NCI-H748 (cell line): ENCODE results near the gene NEU2.
"Not testable (repeated sequence)": the region's sequence is repeated elsewhere in the genome, so short reads cannot be mapped to it uniquely, and the experiment has no call there.

Experiments used
- DNase-seq: peaks from one replicate; lab custom pipeline; 2025; ENCODE audit not compliant: unreplicated experiment; lab: John Stamatoyannopoulos, UW

The NEU2 gene

DNA sequence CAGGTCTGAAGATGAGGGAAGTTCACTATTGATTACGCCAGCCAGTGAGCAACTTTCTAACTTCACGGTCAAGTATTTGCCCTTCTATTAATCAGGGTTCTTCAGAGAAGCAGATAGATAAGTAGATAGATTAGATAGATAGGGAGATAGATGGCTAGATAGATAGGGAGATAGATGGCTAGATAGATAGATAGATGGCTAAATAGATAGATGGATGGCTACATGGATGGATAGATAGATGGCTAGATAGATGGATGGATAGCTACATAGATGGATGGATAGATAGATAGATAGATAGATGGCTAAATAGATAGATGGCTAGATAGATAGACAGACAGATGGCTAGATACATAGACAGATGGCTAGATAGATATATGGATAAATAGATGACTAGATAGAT lies 22.9 kb downstream of the NEU2 start:
- DNase-seq: no peak

DNA sequence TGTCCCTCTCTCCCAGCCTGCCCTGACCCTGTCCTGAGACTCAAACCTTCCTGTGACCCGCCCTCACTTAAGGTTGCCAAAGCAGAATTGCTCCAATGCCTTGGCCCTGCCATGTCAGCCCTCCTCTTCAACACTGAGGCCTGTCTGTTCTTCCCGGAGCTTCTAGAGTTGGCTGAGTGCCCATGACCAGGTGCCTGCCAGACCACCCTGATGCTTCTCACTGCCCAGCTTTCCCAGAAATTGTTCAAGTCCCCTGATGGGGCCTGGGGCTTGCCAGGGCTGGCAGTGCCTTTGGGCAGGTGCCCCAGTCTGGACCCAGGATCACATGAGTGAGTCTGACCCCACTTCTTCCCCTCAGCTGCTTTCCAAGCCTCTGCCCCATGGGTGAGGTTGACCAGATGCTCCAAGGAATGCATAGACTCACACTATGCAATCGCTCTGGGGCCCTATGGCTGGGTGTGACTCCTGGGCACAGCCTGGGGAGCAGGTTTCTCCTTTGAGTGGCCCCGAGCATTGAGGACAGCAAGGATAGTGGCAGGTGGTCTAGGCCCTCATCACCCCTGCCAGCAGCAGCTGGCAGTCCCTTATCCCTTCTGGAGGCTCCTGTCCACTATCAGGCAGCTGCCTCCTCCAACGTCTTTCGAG lies 24.6 kb downstream of the NEU2 start:
- DNase-seq: no peak

DNA sequence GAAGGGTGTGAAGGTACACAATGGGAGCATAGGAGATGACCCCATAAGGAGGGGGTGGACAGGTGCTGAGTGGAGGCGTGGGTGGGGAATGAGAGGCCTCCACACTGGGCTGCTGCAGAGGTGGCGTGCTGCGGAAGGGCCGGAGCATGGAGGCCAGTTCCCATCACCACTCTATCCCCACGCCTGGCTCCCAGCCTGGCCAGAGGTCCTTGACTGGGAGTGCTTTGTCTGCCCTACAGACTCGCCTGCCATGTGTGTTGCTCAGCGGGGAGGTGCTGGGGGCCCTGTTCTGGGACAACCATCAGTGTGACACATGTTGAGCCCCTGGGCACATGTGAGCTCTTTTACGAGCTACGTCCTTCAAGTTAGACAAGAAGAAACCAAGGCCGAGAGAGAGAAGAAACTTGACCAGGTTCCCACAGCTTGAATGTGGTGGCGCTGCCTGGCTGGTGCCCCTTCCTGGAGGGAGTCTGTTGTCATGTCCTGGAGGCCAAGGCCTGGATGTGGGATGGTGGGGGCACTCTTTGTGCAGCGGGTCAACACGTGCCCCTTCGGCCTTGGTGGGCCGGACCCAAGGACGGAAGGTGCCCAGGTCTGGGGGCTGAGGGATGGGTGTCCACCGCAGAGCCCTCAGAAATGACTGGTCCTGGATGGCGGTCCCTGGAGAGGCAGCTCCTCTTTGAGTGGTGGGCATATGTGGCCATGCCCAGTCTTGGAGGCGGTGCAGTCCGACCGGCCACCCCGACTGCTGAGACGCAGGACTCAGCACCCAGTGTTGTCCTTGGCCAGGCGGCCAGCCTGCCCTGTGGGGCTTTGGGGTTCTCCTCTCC lies 26.5 kb downstream of the NEU2 start:
- DNase-seq: no peak

DNA sequence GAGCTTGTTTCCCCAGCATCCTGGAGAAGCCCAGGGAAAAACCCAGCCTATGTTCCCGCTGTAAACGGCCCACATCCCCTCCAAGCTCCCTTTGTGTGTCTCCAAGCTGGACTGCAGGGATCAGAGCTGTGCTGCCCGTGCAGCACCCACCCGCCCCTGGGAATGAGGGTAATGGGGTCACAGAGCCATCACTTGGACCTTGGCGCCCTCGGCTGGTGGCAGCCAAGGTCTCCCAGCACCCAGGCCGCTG lies 27.0 kb downstream of the NEU2 start:
- DNase-seq: no peak

DNA sequence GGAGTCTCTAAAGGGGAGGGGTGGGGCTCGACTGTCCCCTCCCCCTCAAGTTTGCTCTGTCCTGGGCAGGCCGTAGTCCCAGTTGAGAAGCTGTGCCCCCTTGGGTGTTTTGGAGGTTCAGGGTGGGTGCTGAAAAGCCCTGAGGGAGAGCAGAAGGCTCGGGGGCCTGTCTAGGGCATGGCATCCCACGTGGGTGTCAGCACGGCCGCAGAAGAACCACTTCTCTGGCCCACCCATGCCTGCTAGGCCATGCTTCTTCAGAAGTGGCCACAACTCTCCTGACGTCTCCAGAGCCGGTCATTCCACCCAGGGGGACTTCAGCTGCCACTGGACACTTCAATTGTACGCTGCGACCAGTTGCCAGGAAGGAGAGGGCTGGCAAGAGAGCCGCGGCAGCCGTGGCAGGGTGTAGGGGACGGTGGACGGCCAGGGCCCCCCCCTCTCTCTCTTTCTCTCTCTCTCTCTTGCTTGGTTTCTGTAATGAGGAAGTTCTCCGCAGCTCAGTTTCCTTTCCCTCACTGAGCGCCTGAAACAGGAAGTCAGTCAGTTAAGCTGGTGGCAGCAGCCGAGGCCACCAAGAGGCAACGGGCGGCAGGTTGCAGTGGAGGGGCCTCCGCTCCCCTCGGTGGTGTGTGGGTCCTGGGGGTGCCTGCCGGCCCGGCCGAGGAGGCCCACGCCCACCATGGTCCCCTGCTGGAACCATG lies 27.5 kb downstream of the NEU2 start, which contains the start of gene INPP5D:
Gene INPP5D, plus strand, starts transcription at position 546 of the 704 bp plus-strand sequence. Its CDS starts 137 bp downstream, at position 683.
- DNase-seq: no peak

DNA sequence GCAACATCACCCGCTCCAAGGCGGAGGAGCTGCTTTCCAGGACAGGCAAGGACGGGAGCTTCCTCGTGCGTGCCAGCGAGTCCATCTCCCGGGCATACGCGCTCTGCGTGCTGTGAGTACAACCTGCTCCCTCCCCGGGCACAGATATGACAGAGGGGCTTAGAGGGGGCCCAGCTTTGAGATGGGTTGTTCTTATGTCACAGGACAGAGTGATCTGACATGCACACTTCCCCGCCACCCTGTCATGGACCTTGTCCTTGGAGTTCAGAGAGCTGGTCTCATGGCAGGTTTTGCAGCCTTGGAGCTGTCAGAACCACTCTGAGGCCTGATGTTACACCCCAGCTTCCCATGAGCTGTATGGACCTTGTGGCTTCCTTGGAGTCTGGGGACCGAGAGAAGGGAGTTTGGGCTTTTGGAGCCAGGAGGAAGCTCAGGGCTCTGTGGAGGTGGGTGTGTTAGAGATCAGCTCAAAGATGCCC lies 28.1 kb downstream of the NEU2 start:
- no peak for DNase-seq

DNA sequence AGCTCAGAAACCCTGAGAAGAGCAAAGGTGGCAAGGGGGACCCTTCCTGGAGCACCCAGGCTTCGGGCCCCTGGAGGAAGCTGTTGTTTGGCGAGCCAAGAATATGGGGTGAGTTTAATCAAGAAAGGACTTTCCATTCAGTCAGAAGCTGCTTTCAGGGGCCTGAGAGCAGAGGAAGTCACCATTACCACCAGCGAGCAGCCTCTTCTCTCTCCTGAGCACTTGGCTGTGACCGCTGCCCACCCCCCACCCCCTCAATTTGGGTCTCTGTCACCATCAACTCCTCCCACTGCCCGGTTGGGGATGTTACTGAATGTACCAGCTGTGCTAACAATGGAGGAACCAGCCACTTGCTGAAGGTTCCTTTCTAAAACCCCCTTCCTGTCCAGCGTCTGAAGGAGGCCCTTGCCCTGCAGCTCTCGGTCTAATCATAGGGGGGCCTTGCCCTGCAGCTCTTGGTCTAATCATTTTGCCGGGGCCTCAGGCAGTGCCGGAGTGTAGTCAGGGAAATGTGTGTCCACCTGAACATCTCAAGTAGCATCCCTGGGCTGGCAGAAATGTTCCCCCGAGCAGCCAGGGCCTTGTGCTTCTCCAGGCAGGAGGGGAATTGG lies 28.6 kb downstream of the NEU2 start:
- no peak for DNase-seq

DNA sequence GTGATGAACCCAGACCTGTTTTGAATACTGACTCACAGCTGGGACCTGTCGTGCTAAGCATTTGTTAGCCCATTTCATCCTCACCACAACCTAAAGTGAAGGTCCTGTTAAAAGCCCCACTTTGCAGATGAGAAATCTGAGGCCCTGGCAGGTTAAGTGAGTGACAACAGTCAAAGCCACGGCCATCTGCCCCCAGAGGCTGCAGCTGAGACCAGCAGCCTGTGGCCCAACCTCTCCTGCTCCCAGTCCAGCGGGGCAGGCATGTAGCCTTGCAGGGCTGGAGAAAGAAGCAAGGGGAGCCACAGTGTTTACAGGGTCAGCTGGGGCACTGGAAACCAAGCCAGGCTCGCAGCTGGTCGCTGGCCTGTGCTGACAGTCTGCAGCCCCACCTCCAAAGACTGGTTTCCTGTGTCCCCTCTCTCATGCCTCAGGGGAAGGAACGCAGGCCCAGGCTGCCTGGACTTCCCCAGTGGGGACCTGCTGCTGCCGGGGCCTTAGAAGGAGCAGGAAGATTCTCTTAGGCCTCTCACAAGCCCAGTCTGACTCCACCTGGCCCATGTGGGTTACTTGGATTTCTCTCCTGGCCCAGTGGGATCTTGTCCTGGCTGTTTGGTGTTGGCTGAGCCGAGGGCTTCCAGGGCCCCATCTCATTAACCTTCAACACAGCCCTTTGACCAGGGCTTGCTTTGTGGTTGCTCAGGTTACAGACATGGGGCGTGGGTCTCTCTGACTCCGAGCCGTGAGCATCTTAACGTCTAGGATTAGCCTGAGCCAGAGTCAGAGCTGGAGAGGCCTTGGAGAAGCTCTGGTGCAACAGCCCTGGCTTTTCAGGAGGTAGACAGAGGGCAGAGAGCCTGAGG lies 29.3 kb downstream of the NEU2 start:
- no peak for DNase-seq

DNA sequence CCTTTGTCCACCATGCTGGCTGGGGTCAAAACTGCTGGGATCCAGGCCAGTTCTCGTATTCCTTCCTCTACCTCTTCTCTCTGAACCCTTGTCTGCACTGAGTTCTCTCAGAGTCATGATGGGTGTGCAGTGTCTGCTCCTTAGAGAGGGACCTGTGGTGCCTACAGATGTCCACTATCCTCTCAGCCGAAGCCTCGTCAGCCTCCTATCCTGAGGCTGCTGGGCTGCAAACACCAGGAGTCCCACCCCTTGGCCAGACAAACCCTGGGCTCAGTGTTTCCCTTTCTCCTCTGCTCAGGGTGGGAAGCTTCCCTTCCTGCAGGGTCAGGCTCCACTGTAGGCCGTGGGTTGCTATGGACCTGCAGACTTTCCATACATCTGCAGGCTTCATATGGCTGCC lies 30.0 kb downstream of the NEU2 start:
- DNase-seq: no peak

DNA sequence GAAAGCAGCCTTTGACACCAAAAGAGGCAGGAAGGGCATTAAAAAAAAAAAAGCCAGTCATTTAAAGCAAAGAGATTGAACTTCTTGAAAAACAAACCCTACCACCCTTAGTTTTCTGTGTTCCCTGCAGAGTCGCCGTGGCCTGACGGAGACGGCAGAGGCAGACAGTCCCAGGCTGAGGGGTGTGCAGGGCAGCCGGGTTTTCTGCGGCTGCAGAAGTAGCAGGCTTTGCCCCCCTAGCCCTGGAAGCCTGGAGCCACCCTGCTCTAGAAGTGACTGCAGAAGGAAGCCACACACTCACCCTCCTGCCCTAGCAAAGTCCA lies 30.4 kb downstream of the NEU2 start:
- DNase-seq: no peak

DNA sequence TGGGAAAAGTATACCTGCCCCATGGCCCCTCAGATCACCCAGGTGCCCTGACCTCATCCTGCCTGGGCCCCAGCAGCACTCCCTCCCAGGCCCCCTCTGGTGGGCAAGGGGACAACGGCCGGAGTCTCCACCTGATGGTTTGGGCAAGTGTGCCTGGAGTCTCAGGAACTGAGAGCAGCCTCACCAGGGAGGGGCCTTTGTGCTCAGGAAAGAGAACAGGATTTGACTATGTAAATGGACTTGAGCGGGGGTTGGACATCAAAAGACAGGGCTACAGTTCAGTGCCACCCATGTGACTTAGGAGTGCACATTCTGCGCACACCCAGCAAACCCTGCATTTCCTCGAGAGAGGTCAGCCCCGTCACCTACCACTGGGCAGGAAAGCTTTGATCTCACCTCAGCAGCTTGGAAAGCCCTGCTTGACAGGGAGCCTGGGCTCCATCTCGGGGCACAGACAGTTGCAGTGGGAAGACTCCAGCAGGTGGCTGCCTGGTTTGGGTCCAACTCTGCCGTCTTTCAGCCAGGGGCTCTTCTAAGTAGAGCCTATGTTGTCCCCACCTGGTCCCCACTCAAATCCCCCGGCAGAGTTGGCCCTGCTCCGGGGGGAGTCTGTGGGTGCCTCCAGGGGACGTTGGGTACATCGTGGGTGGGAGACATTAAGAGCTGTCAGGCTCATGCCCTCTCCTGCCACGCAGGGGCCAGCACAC lies 30.9 kb downstream of the NEU2 start:
- DNase-seq: no peak

DNA sequence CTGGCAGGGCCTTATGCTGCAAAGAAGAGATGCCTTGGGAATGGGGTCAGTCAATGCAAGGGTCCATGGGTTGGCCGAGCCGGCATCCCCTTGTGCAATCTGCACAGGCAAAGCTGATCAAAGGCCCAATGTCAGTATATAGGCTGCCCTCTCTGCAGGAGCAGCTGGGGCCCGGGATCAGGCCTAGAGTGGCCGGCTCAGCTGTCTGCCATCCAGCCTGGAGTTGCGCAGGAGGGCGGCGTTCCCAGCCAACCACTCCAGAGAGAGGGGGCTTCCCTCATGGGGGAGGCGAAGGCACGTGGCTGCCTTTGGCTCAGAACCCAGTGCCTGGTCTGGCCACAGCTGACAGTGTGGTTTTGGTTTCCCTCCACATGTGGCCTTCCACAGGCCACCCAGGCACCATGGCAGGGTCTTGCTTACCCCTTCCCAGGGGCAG lies 31.5 kb downstream of the NEU2 start:
- no peak for DNase-seq

DNA sequence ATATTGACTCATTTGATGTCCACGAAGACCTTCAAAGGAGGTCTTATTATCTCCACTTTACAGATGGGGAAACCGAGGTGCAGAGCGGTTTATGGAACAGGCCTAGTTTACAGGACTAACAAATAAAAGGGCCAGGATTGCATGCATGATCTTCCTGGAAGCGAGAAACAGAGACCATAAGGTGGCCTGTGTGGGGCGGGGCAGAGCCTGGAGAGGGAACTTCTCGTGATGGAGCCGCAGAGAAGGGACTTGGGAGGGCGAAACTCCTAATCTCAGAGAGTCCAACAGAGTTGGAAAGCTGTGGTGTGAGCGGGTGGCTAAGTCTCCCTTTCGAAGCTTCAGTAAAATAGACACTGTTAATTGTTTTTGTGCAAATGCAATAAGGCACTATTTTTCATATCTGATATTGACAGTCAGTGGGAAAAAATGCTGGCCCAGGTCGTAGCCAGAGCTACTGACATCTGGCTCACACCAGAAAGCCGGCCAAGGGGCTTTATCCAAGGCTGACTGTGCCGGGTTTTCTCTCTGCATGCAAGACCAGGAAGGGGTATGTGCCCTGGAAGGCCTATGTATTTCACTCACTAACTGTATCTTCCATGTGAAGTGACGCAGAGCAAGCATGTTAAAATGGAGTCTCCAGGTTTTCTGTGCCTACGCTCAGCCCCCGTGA lies 32.2 kb downstream of the NEU2 start:
- DNase-seq: no peak

DNA sequence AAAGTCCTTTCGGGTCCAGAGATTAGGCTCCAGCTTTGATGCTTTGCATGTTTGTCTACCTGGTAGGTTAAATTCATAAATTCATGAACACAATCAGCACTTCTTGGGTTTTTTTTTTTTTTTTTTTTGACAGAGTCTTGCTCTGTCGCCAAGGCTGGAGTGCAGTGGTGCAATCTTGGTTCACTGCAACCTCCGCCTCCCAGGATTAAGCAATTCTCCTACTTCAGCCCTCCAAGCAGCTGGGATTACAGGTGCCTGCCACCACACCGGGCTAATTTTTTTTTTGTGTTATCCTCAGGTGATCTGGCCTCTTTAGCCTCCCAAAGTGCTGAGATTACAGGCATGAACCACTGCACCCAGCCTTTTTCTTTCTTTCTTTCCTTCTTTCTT lies 32.7 kb downstream of the NEU2 start:
- DNase-seq: not testable (repeated sequence)

DNA sequence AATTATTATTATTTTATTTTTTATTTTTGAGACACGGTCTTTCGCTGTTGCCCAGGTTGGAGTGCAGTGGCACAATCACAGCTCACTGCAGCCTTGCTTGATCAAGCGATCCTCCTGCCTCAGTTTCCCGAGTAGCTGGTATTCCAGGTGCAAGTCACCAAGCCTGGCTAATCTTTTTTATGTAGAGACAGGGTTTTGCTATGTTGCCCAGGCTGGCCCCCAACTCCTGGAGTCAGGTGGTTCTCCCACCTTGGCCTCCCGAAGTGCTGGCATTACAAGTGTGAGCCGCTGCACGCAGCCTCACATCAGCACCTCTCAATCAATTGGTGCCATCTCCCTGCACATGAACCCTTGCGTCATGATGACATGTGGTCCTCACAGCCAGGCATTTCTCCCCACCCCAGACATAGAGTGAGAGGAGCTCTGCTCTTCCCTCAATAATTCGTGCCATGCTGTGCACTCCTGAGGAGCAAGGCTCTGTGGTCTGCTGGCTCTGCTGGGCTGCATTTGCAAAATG lies 33.5 kb downstream of the NEU2 start:
- DNase-seq: no peak

DNA sequence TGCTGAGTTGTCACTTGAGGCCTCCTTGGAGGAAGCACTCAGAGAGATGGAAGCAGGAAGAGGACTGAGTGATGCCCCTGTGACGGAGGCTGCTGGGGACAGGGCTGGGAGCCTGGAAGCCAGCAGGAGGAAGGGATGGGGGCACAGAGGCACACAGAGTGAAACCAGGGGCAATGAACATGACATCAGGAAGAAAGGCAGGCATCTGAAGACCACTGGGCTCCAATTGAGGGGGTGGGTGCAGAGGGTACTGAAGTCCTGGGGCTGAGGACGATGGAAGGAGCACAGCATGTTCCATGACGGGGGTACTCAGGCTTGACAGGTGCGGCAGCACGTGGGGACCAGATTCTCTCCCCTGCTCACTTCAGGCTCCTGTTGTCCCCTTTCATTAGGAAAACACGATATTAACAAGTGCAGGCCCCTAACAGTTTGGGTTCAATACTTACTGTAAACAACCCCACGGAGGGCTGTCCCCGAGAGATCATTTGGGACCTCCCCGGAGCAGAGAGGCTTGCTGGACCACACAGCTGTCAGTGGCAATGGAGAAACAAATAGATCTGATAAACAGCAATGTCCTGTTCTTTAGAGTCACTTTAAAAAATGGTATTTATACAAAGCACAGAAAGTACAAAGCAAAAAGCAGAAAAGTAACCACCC lies 36.4 kb downstream of the NEU2 start:
- DNase-seq: no peak

DNA sequence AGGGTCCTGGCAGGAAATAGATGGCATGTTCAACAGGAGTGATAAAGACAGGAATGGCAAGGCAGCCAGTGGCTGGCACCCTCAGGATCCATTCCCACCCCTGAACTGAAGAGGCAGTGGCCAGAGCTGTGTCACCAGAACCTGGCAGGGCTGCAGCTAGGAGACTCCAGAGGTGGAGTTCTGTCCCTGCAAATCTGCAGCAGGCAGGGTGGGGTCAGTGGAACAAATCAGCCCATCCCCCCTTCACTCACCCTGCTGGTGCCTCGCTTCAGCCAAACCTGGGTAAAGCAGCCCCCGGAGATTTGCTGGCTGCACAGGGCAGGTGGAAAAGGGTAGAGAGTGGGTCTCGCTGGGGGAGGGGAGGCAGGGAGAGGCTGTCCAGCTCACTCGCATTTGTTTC lies 40.4 kb downstream of the NEU2 start:
- DNase-seq: no peak

DNA sequence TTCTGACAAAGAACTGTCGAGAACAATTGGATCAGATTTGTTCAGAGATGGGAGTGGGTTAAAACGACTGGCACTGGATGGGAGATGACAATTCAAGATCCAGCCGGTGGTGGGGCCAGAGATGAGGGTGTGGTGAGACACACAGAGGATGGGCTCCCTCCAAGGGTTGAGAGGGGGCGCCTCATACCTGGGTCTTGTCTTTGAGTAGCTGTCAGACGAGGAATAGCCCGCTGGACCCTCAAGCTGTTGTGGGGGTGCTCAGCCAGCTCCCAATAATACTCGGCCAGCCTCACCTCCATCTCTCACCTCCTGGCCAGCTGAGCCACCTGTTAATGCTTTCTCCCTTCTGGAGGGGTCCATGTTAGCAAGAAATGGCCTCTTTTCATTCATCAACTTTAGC lies 41.6 kb downstream of the NEU2 start:
- DNase-seq: no peak
